ENCODE data around the gene NPAS3. TPM values are rescaled to one million over a fixed set of nuclear protein-coding genes. Genes with fewer than 3 reads are reported as not detected.

NPAS3 gene
- total RNA-seq, 1 experiment from 2014 or later: 0.35 TPM

- H3K27ac Mint-ChIP-seq (ENCODE audit: low read depth, unreplicated experiment): no peak overlapping the region
- peaks cover 6% of the 10 kb centered on the region for H3K36me3 Mint-ChIP-seq (ENCODE audit: insufficient read depth, unreplicated experiment)
- POLR2A ChIA-PET: no interaction called here
- BruUV-seq (replicated peaks): no TSS peak
- H3K9me3 Mint-ChIP-seq (ENCODE audit: unreplicated experiment): no peaks in the 10 kb centered on the region
- no peaks in the 10 kb centered on the region for H3K27me3 Mint-ChIP-seq (ENCODE audit: insufficient read depth, unreplicated experiment)
- H3K4me3 Mint-ChIP-seq (ENCODE audit: unreplicated experiment): no peak overlapping the region
- CTCF ChIA-PET: interaction anchor here (0.9 to 18.2 kb wide), 4 partner anchors 14 to 1258 kb away, joined by 3 to 408 read pairs (median 4); no protein-coding TSS in a partner anchor
- no peak for DNase-seq (ENCODE audit: unreplicated experiment)
- H3K4me1 Mint-ChIP-seq (ENCODE audit: insufficient read depth, unreplicated experiment): peaks cover 11% of the 10 kb centered on the region
- TF ChIP-seq CTCF (IDR thresholded peaks at IDR 0.05; ENCODE audit: unreplicated experiment): no peak
- intact Hi-C loops (cut with micrococcal nuclease): no loop called here
Measured at GRCh38 chr14:33833706-33834465, 895.2 kb downstream of the NPAS3 start.

- intact Hi-C loops (cut with micrococcal nuclease): loop anchor here (5.0 kb wide), 1 partner anchor 488 kb away; no protein-coding TSS in a partner anchor
- ChIA-PET POLR2A (interaction anchor here (1.3 kb wide), 1 partner anchor 466 kb away, joined by 3 read pairs; no protein-coding TSS in a partner anchor), CTCF (interaction anchor here (0.6 to 18.2 kb wide), 6 partner anchors 53 to 1259 kb away, joined by 3 to 408 read pairs (median 3); no protein-coding TSS in a partner anchor)
- Mint-ChIP-seq H3K27me3 (ENCODE audit: insufficient read depth, unreplicated experiment) (no peaks in the 10 kb centered on the region), H3K4me1 (ENCODE audit: insufficient read depth, unreplicated experiment) (peaks cover 11% of the 10 kb centered on the region), H3K9me3 (ENCODE audit: unreplicated experiment) (no peaks in the 10 kb centered on the region), H3K4me3 (ENCODE audit: unreplicated experiment) (no peak overlapping the region), H3K36me3 (ENCODE audit: insufficient read depth, unreplicated experiment) (peaks cover 6% of the 10 kb centered on the region), H3K27ac (ENCODE audit: low read depth, unreplicated experiment) (no peak overlapping the region)
- no TSS peak for BruUV-seq (replicated peaks)
- TF ChIP-seq CTCF (IDR thresholded peaks at IDR 0.05; ENCODE audit: unreplicated experiment): no peak
- no peak for DNase-seq (ENCODE audit: unreplicated experiment)
Measured at GRCh38 chr14:33834466-33835260, 896.0 kb downstream of the NPAS3 start.

- Mint-ChIP-seq H3K4me1 (ENCODE audit: insufficient read depth, unreplicated experiment) (peaks cover 11% of the 10 kb centered on the region), H3K27ac (ENCODE audit: low read depth, unreplicated experiment) (no peak overlapping the region), H3K4me3 (ENCODE audit: unreplicated experiment) (no peak overlapping the region), H3K27me3 (ENCODE audit: insufficient read depth, unreplicated experiment) (no peaks in the 10 kb centered on the region), H3K9me3 (ENCODE audit: unreplicated experiment) (no peaks in the 10 kb centered on the region), H3K36me3 (ENCODE audit: insufficient read depth, unreplicated experiment) (peaks cover 6% of the 10 kb centered on the region)
- CTCF ChIA-PET: interaction anchor here (0.6 to 18.2 kb wide), 5 partner anchors 52 to 1260 kb away, joined by 3 to 408 read pairs (median 3); no protein-coding TSS in a partner anchor
- no peak for DNase-seq (ENCODE audit: unreplicated experiment)
- no peak for TF ChIP-seq CTCF (IDR thresholded peaks at IDR 0.05; ENCODE audit: unreplicated experiment)
- POLR2A ChIA-PET: interaction anchor here (0.6 to 1.3 kb wide), 2 partner anchors 26 to 465 kb away, joined by 3 read pairs; no protein-coding TSS in a partner anchor
- BruUV-seq (replicated peaks): no TSS peak
- intact Hi-C loops (cut with micrococcal nuclease): loop anchor here (5.0 kb wide), 1 partner anchor 487 kb away; no protein-coding TSS in a partner anchor
Measured at GRCh38 chr14:33835261-33835655, 896.6 kb downstream of the NPAS3 start.

- Mint-ChIP-seq H3K9me3 (ENCODE audit: unreplicated experiment) (no peaks in the 10 kb centered on the region), H3K4me1 (ENCODE audit: insufficient read depth, unreplicated experiment) (peaks cover 11% of the 10 kb centered on the region), H3K36me3 (ENCODE audit: insufficient read depth, unreplicated experiment) (peaks cover 6% of the 10 kb centered on the region), H3K4me3 (ENCODE audit: unreplicated experiment) (no peak overlapping the region), H3K27me3 (ENCODE audit: insufficient read depth, unreplicated experiment) (no peaks in the 10 kb centered on the region), H3K27ac (ENCODE audit: low read depth, unreplicated experiment) (no peak overlapping the region)
- TF ChIP-seq CTCF (IDR thresholded peaks at IDR 0.05; ENCODE audit: unreplicated experiment): no peak
- ChIA-PET POLR2A (interaction anchor here (0.6 to 1.3 kb wide), 2 partner anchors 26 to 465 kb away, joined by 3 read pairs; no protein-coding TSS in a partner anchor), CTCF (interaction anchor here (0.6 to 18.2 kb wide), 4 partner anchors 34 to 488 kb away, joined by 3 to 408 read pairs (median 3); no protein-coding TSS in a partner anchor)
- BruUV-seq (replicated peaks): no TSS peak
- DNase-seq (ENCODE audit: unreplicated experiment): no peak
- intact Hi-C loops (cut with micrococcal nuclease): loop anchor here (5.0 kb wide), 1 partner anchor 487 kb away; no protein-coding TSS in a partner anchor
Measured at GRCh38 chr14:33835677-33836076, 897.0 kb downstream of the NPAS3 start.
